ENCODE results near the gene FCER1G.
"Not testable (repeated sequence)": the region's sequence is repeated elsewhere in the genome, so short reads cannot be mapped to it uniquely, and the experiment has no call there.

- TF ChIP-seq CTCF (IDR thresholded peaks at IDR 0.05; ENCODE audit: low read depth, low read length, missing input control), result not testable (repeated sequence)
- TF ChIP-seq HNF4G (IDR thresholded peaks at IDR 0.05), result peak; percentile 40
These were observed 40.9 kb downstream of the FCER1G start for GRCh38 chr1:161255955-161256520.
